NT2/D1 (cell line): ENCODE results near the gene NLRP8.

Experiments
- YY1 ChIP-seq: IDR thresholded peaks from 2 replicates; pipeline ENCODE4 v1.6.1; 2011; ENCODE audit not compliant: insufficient read length, insufficient read depth
- ZNF274 ChIP-seq: IDR thresholded peaks from 2 replicates; pipeline ENCODE4 v1.6.1; 2011; ENCODE audit warnings: mild to moderate bottlenecking, low read depth, low read length

DNA sequence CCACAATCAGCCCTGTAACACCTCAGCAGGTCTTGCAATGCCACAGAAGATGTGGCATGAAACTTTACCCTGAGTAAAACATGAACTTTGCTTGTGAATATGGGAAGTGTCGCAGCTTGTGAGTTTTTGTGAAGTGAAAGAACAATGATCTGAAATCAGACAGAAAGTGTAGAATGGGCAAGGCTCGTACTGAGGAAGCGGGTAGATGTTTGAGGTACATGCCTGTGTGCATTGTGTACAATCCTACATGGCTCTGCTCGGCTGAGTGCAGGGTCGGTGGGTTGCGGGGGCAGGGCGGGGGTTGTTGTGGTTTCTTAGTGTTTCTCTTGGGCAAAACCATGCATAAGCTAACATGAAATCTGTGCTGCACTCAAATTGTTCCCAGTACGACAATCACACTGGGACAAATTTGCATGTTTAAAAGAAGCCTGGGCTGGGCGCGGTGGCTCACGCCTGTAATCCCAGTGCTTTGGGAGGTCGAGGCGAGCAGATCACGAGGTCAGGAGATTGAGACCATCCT, 16.6 kb upstream of the NLRP8 start:
- TF ChIP-seq ZNF274: no peak
- TF ChIP-seq YY1: no peak
